ENCODE data around the gene SEC61A1. TPM values are rescaled to one million over a fixed set of nuclear protein-coding genes. Genes with fewer than 3 reads are reported as not detected.

Gene SEC61A1
- total RNA-seq: 171 and 176 TPM in 2 replicates
- long read RNA-seq, transcript SEC61A1-201 (12 exons, 3,635 nt): major isoform, 305 of 443 reads
- long read RNA-seq, partial matches to known transcripts: 70 of 443 reads
- long read RNA-seq, other reads (novel, unspliced or antisense): 64 of 443 reads

- Mint-ChIP-seq H3K27ac (peak within 1 kb of the TSS; percentile 98), H3K4me1 (ENCODE audit: low read depth) (peaks cover 29% of the 10 kb centered on the region), H3K27me3 (peaks cover 4% of the 10 kb centered on the region), H3K36me3 (ENCODE audit: insufficient read depth) (peaks cover 7% of the 10 kb centered on the region), H3K4me3 (ENCODE audit: low read depth) (peak within 1 kb of the TSS; percentile 88), H3K9me3 (ENCODE audit: low read depth) (no peaks in the 10 kb centered on the region)
- TF ChIP-seq, protein P1, sequence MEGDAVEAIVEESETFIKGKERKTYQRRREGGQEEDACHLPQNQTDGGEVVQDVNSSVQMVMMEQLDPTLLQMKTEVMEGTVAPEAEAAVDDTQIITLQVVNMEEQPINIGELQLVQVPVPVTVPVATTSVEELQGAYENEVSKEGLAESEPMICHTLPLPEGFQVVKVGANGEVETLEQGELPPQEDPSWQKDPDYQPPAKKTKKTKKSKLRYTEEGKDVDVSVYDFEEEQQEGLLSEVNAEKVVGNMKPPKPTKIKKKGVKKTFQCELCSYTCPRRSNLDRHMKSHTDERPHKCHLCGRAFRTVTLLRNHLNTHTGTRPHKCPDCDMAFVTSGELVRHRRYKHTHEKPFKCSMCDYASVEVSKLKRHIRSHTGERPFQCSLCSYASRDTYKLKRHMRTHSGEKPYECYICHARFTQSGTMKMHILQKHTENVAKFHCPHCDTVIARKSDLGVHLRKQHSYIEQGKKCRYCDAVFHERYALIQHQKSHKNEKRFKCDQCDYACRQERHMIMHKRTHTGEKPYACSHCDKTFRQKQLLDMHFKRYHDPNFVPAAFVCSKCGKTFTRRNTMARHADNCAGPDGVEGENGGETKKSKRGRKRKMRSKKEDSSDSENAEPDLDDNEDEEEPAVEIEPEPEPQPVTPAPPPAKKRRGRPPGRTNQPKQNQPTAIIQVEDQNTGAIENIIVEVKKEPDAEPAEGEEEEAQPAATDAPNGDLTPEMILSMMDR (IDR thresholded peaks at IDR 0.05; ENCODE audit: unreplicated experiment): no peak
- peak; percentile 91 for DNase-seq (ENCODE audit: low spot score, unreplicated experiment)
These were observed at the start of gene SEC61A1 for GRCh38 chr3:128051837-128052594. TSS of gene SEC61A1 (plus strand) at chr3:128052437. CDS start at chr3:128052553, 116 bp downstream.

DNA sequence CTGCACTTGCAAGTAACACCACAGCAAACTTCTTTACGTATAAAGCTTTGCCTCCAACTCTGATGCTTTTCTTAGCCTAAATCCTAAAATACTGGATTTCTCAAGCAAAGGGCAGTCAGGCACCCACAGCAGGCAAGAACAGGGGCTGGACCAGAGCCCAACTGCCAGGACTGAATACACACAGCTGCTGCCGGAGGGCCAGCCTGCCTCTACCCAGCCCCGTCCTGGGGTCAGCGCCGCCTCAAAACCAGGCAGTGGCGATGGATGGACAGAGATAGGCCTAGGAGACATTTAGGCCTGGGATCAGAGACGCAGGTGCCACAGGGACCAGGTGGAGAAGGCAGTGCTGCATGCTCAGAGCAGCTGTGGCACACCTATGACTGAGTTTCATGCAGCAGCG lies 47.6 kb upstream of the SEC61A1 start:
- Mint-ChIP-seq H3K4me1 (ENCODE audit: low read depth) (peaks cover 6% of the 10 kb centered on the region), H3K36me3 (ENCODE audit: insufficient read depth) (no peaks in the 10 kb centered on the region), H3K27me3 (peaks cover 11% of the 10 kb centered on the region), H3K4me3 (ENCODE audit: low read depth) (no peak overlapping the region), H3K9me3 (ENCODE audit: low read depth) (peaks cover 5% of the 10 kb centered on the region), H3K27ac (no peak overlapping the region)
- DNase-seq (ENCODE audit: low spot score, unreplicated experiment): no peak
- TF ChIP-seq, protein P1 (IDR thresholded peaks at IDR 0.05; ENCODE audit: unreplicated experiment): no peak

GRCh38 chr3:128006061-128007032 lies 45.9 kb upstream of the SEC61A1 start:
- Mint-ChIP-seq H3K27me3 (peaks cover 7% of the 10 kb centered on the region), H3K4me1 (ENCODE audit: low read depth) (peaks cover 5% of the 10 kb centered on the region), H3K36me3 (ENCODE audit: insufficient read depth) (no peaks in the 10 kb centered on the region), H3K4me3 (ENCODE audit: low read depth) (no peak overlapping the region), H3K9me3 (ENCODE audit: low read depth) (no peaks in the 10 kb centered on the region), H3K27ac (no peak overlapping the region)
- TF ChIP-seq, protein P1 (IDR thresholded peaks at IDR 0.05; ENCODE audit: unreplicated experiment): no peak
- no peak for DNase-seq (ENCODE audit: low spot score, unreplicated experiment)

- peaks cover 8% of the 10 kb centered on the region for H3K4me1 Mint-ChIP-seq (ENCODE audit: low read depth)
- H3K36me3 Mint-ChIP-seq (ENCODE audit: insufficient read depth): no peaks in the 10 kb centered on the region
- H3K27me3 Mint-ChIP-seq: peaks cover 4% of the 10 kb centered on the region
- no peak for DNase-seq (ENCODE audit: low spot score, unreplicated experiment)
- H3K9me3 Mint-ChIP-seq (ENCODE audit: low read depth): no peaks in the 10 kb centered on the region
- H3K27ac Mint-ChIP-seq: no peak overlapping the region
- TF ChIP-seq, protein P1 (IDR thresholded peaks at IDR 0.05; ENCODE audit: unreplicated experiment): no peak
- H3K4me3 Mint-ChIP-seq (ENCODE audit: low read depth): no peak overlapping the region
These were observed 45.2 kb upstream of the SEC61A1 start for GRCh38 chr3:128007033-128007424.

Data from progenitor cell of endocrine pancreas (in vitro differentiated cells).